ENCODE data around the gene RGS11.

- TF ChIP-seq RXRA (IDR thresholded peaks at IDR 0.05) (no peak), SP1 (IDR thresholded peaks at IDR 0.05) (no peak), MAX (IDR thresholded peaks at IDR 0.05) (no peak), TAF1 (conservative IDR thresholded peaks at IDR 0.05) (no peak), NR2F2 (IDR thresholded peaks at IDR 0.05) (no peak), RAD21 (IDR thresholded peaks at IDR 0.05) (no peak), EGR1 (IDR thresholded peaks at IDR 0.05; ENCODE audit: low read depth in 2 of 2) (no peak), JUND (IDR thresholded peaks at IDR 0.05) (no peak), YY1 (IDR thresholded peaks at IDR 0.05) (no peak), FOXA1 (IDR thresholded peaks at IDR 0.05) (no peak), GABPA (IDR thresholded peaks at IDR 0.05 in 1 of 2, conservative IDR thresholded peaks at IDR 0.05 in 1 of 2) (no peak)
- TF ChIP-seq, protein P1, sequence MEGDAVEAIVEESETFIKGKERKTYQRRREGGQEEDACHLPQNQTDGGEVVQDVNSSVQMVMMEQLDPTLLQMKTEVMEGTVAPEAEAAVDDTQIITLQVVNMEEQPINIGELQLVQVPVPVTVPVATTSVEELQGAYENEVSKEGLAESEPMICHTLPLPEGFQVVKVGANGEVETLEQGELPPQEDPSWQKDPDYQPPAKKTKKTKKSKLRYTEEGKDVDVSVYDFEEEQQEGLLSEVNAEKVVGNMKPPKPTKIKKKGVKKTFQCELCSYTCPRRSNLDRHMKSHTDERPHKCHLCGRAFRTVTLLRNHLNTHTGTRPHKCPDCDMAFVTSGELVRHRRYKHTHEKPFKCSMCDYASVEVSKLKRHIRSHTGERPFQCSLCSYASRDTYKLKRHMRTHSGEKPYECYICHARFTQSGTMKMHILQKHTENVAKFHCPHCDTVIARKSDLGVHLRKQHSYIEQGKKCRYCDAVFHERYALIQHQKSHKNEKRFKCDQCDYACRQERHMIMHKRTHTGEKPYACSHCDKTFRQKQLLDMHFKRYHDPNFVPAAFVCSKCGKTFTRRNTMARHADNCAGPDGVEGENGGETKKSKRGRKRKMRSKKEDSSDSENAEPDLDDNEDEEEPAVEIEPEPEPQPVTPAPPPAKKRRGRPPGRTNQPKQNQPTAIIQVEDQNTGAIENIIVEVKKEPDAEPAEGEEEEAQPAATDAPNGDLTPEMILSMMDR (IDR thresholded peaks at IDR 0.05; ENCODE audit: low read depth, low read length, missing input control), result no peak
- TF ChIP-seq, protein P2, sequence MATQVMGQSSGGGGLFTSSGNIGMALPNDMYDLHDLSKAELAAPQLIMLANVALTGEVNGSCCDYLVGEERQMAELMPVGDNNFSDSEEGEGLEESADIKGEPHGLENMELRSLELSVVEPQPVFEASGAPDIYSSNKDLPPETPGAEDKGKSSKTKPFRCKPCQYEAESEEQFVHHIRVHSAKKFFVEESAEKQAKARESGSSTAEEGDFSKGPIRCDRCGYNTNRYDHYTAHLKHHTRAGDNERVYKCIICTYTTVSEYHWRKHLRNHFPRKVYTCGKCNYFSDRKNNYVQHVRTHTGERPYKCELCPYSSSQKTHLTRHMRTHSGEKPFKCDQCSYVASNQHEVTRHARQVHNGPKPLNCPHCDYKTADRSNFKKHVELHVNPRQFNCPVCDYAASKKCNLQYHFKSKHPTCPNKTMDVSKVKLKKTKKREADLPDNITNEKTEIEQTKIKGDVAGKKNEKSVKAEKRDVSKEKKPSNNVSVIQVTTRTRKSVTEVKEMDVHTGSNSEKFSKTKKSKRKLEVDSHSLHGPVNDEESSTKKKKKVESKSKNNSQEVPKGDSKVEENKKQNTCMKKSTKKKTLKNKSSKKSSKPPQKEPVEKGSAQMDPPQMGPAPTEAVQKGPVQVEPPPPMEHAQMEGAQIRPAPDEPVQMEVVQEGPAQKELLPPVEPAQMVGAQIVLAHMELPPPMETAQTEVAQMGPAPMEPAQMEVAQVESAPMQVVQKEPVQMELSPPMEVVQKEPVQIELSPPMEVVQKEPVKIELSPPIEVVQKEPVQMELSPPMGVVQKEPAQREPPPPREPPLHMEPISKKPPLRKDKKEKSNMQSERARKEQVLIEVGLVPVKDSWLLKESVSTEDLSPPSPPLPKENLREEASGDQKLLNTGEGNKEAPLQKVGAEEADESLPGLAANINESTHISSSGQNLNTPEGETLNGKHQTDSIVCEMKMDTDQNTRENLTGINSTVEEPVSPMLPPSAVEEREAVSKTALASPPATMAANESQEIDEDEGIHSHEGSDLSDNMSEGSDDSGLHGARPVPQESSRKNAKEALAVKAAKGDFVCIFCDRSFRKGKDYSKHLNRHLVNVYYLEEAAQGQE (IDR thresholded peaks at IDR 0.05), result no peak
- TF ChIP-seq, protein P3, sequence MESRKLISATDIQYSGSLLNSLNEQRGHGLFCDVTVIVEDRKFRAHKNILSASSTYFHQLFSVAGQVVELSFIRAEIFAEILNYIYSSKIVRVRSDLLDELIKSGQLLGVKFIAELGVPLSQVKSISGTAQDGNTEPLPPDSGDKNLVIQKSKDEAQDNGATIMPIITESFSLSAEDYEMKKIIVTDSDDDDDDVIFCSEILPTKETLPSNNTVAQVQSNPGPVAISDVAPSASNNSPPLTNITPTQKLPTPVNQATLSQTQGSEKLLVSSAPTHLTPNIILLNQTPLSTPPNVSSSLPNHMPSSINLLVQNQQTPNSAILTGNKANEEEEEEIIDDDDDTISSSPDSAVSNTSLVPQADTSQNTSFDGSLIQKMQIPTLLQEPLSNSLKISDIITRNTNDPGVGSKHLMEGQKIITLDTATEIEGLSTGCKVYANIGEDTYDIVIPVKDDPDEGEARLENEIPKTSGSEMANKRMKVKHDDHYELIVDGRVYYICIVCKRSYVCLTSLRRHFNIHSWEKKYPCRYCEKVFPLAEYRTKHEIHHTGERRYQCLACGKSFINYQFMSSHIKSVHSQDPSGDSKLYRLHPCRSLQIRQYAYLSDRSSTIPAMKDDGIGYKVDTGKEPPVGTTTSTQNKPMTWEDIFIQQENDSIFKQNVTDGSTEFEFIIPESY (IDR thresholded peaks at IDR 0.05), result no peak
These were observed 10.7 kb downstream of the RGS11 start for GRCh38 chr16:265002-265529.

All from liver (tissue), 3 donors.